Smooth muscle cell (in vitro differentiated cells): ENCODE data around the gene C2orf42. TPM values are rescaled to one million over a fixed set of nuclear protein-coding genes. Genes with fewer than 3 reads are reported as not detected.

Source experiments
- DNase-seq: peaks from one replicate; lab custom pipeline; 2025; ENCODE audit not compliant: unreplicated experiment; lab: John Stamatoyannopoulos, UW
- H2AFZ ChIP-seq: fragments of 200-600 bp; sonication (generic); 2 replicates; pipeline ENCODE4 v1.6.0; 2016; ENCODE audit warnings: antibody characterized with exemption, low read depth, mild to moderate bottlenecking
- H3F3A ChIP-seq: fragments of 200-600 bp; sonication (generic); 2 replicates; pipeline ENCODE4 v1.6.0; 2017; ENCODE audit warnings: antibody characterized with exemption, low read depth
- H3K27ac ChIP-seq: fragments of 200-600 bp; sonication (generic); 2 replicates; pipeline ENCODE4 v1.5.1; 2016; ENCODE audit warnings: low read depth, mild to moderate bottlenecking
- H3K27me3 ChIP-seq: fragments of 200-600 bp; sonication (generic); 2 replicates; pipeline ENCODE4 v1.6.1; 2016; ENCODE audit warnings: low read depth, mild to moderate bottlenecking
- H3K36me3 ChIP-seq: fragments of 200-600 bp; sonication (generic); 2 replicates; pipeline ENCODE4 v1.5.1; 2016; ENCODE audit warnings: low read depth
- H3K4me1 ChIP-seq: fragments of 200-600 bp; sonication (generic); 2 replicates; pipeline ENCODE4 v1.5.1; 2016; ENCODE audit warnings: low read depth
- H3K4me2 ChIP-seq: fragments of 200-600 bp; sonication (generic); 2 replicates; pipeline ENCODE4 v1.6.0; 2016; ENCODE audit warnings: mild to moderate bottlenecking
- H3K4me3 ChIP-seq: fragments of 200-600 bp; sonication (generic); 2 replicates; pipeline ENCODE4 v1.5.1; 2016; ENCODE audit warnings: mild to moderate bottlenecking
- H3K79me2 ChIP-seq: fragments of 200-600 bp; sonication (generic); 2 replicates; pipeline ENCODE4 v1.6.0; 2016; ENCODE audit warnings: low read depth, mild to moderate bottlenecking
- H3K9ac ChIP-seq: fragments of 200-600 bp; sonication (generic); 2 replicates; pipeline ENCODE4 v1.6.0; 2016; ENCODE audit warnings: low read depth
- H3K9me3 ChIP-seq: fragments of 200-600 bp; sonication (generic); replicated peaks from 2 replicates; pipeline ENCODE4 v1.5.1; 2016; ENCODE audit warnings: low read depth
- H4K20me1 ChIP-seq: fragments of 200-600 bp; sonication (generic); 2 replicates; pipeline ENCODE4 v1.6.0; 2016; ENCODE audit warnings: low read depth
- CTCF ChIP-seq: fragments of 200-600 bp; sonication (generic); IDR thresholded peaks from 2 replicates; pipeline ENCODE4 v1.5.1; 2017; ENCODE audit warnings: borderline replicate concordance, mild to moderate bottlenecking, antibody characterized with exemption; ENCODE audit not compliant: insufficient read depth, poor library complexity, severe bottlenecking
- WGBS: methylation state at CpG from one replicate; pipeline ENCODE4 v1.1.7; 2016; ENCODE audit warnings: low lambda C conversion rate; 5-methylcytosine and 5-hydroxymethylcytosine counted together
- polyA plus RNA-seq: library from polyadenylated mRNA; unstranded; fragments of >200 nt; fragmentation: Nextera tagmentation; extraction: Ambion mirVana; gene quantifications from 2 replicates; pipeline ENCODE4 v1.2.1, GENCODE V29; 2016
- total RNA-seq: library from RNA; depleted of rRNA; stranded (reverse); fragments of >200 nt; gene quantifications from 2 replicates; pipeline ENCODE4 v1.2.3, GENCODE V29; 2014

C2orf42 gene
- 9.4 and 15.2 TPM in 2 replicates for total RNA-seq
- 7.2 and 7.8 TPM in 2 replicates for polyA plus RNA-seq

GRCh38 chr2:70190418-70191243 lies at the start of gene C2orf42:
Gene C2orf42 (minus strand): TSS chr2:70191019. CDS start chr2:70181985, 9,034 bp downstream.
- Histone ChIP-seq H3K4me2 (peak within 1 kb of the TSS; percentile 85), H3K9ac (peak within 1 kb of the TSS; percentile 84), H3K4me3 (peak within 1 kb of the TSS; percentile 66), H3K9me3 (no peaks in the 10 kb centered on the region), H3K36me3 (no peaks in the 10 kb centered on the region), H3K27me3 (no peaks in the 10 kb centered on the region), H4K20me1 (no peaks in the 10 kb centered on the region), H3K4me1 (peaks cover 5% of the 10 kb centered on the region), H3F3A (no peaks in the 10 kb centered on the region), H3K79me2 (no peaks in the 10 kb centered on the region), H3K27ac (peak within 1 kb of the TSS; percentile 84), H2AFZ (peak within 1 kb of the TSS; percentile 77)
- DNase-seq = peak; percentile 96
- TF ChIP-seq CTCF = no peak
- under 1% methylated on average over 60 of the region's 60 CpGs for WGBS

- Histone ChIP-seq H2AFZ (no peak overlapping the region), H3K27me3 (no peaks in the 10 kb centered on the region), H3K4me3 (no peak overlapping the region), H3K4me2 (no peak overlapping the region), H3K79me2 (peaks cover 100% of the 10 kb centered on the region), H3K9me3 (no peaks in the 10 kb centered on the region), H3K4me1 (peaks cover 21% of the 10 kb centered on the region), H3F3A (no peaks in the 10 kb centered on the region), H3K27ac (no peak overlapping the region), H3K9ac (no peak overlapping the region), H3K36me3 (peaks cover 3% of the 10 kb centered on the region), H4K20me1 (peaks cover 100% of the 10 kb centered on the region)
- 100% methylated on average over 3 of the region's 3 CpGs for WGBS
- DNase-seq = no peak
- no peak for TF ChIP-seq CTCF
These were observed 49.8 kb upstream of the C2orf42 start for GRCh38 chr2:70240599-70240998.

GRCh38 chr2:70233926-70234325 lies 43.1 kb upstream of the C2orf42 start:
- H3K79me2 ChIP-seq = peaks cover 84% of the 10 kb centered on the region
- no peak overlapping the region for H3K27ac ChIP-seq
- peaks cover 96% of the 10 kb centered on the region for H4K20me1 ChIP-seq
- H3K27me3 ChIP-seq = no peaks in the 10 kb centered on the region
- H3K9ac ChIP-seq = no peak overlapping the region
- no peaks in the 10 kb centered on the region for H3K9me3 ChIP-seq
- WGBS = 96% methylated on average over 3 of the region's 3 CpGs
- no peak overlapping the region for H3K4me2 ChIP-seq
- no peak overlapping the region for H3K4me3 ChIP-seq
- TF ChIP-seq CTCF = no peak
- no peak overlapping the region for H2AFZ ChIP-seq
- DNase-seq = no peak
- peaks cover 23% of the 10 kb centered on the region for H3K36me3 ChIP-seq
- H3F3A ChIP-seq = no peaks in the 10 kb centered on the region
- no peaks in the 10 kb centered on the region for H3K4me1 ChIP-seq
